Upper lobe of left lung (tissue), 4 donors: Measurements from ENCODE around the gene ATF6B.

Experiments
- EP300 ChIP-seq, 4 donors: sonication (generic); formaldehyde crosslinking; IDR thresholded peaks; one replicate each; pipeline ENCODE4 v1.5.1; 2017; ENCODE audit warnings: antibody characterized with exemption in 4 of 4, control low read depth in 2 of 4
- POLR2A ChIP-seq, 4 donors: fragments of 450-650 bp; IDR thresholded peaks; one replicate each; pipeline ENCODE4 v1.5.1; 2016 to 2017; ENCODE audit warnings: antibody characterized with exemption in 4 of 4, mild to moderate bottlenecking in 2 of 4
- POLR2AphosphoS5 ChIP-seq, 2 donors: sonication (generic); formaldehyde crosslinking; IDR thresholded peaks; one replicate each; pipeline ENCODE4 v1.5.1; 2017; ENCODE audit warnings: antibody characterized with exemption in 2 of 2
- TF ChIP-seq, protein P1 (sequence below), 6 experiments: fragments of 450-650 bp in 4 of 6; fragments of 200-600 bp in 2 of 6; sonication (generic) in 2 of 6; IDR thresholded peaks; one replicate each; pipeline ENCODE4 v1.5.1; 2016 to 2019; ENCODE audit warnings: antibody characterized with exemption in 6 of 6

DNA sequence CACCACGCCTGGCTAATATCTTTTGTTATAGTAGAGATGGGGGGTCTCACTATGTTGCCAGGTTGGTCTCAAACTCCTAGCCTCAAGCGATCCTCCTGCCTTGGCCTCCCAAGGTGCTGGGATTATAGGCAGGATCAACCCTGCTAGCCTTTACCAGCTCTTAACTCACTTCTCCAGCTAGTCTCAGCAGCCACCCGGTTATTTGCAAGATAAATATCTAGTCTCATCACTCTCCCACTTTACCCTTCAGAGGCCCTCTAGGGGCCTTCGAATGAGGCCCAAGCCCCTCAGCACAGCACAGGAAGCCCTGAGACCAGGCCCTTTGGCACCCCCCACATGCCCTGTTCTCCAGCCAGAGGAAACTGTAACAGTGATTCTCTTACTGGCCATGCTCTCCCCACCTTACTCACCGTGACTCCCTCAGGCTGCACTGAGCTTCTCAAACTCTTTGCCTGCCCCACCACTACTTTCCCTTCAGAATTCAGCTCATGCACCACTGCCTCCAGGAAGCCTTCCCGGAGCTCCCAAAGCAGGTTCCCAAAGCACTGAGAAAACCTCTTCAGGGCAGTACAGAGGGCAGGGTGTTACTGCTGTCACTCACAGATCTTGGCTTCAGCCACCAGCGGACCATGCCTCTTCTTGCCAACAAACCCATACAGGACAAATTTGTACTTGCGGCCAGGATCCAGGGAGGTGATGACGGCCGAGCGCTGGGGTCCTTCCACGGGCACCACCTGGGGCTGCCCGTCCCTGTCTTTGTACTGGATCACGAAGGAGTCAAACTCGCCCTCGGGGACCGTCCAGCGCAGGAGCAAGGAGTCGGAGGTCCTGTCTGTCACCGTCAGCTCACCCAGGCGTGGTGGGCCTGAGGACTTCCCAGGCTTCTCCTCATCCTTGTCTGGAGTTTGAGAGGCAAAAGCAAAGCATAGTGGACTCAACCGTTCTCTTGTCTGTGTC, 44.0 kb downstream of the ATF6B start:
- TF ChIP-seq, protein P1, sequence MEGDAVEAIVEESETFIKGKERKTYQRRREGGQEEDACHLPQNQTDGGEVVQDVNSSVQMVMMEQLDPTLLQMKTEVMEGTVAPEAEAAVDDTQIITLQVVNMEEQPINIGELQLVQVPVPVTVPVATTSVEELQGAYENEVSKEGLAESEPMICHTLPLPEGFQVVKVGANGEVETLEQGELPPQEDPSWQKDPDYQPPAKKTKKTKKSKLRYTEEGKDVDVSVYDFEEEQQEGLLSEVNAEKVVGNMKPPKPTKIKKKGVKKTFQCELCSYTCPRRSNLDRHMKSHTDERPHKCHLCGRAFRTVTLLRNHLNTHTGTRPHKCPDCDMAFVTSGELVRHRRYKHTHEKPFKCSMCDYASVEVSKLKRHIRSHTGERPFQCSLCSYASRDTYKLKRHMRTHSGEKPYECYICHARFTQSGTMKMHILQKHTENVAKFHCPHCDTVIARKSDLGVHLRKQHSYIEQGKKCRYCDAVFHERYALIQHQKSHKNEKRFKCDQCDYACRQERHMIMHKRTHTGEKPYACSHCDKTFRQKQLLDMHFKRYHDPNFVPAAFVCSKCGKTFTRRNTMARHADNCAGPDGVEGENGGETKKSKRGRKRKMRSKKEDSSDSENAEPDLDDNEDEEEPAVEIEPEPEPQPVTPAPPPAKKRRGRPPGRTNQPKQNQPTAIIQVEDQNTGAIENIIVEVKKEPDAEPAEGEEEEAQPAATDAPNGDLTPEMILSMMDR (IDR thresholded peaks at IDR 0.05), result no peak
- TF ChIP-seq POLR2A (IDR thresholded peaks at IDR 0.05) (no peak), EP300 (IDR thresholded peaks at IDR 0.05) (no peak), POLR2AphosphoS5 (IDR thresholded peaks at IDR 0.05) (no peak)
